Stomach smooth muscle (tissue), 2 donors: Measurements from ENCODE around the gene MYH14.

Experiments used
- H3K27ac ChIP-seq: one replicate; pipeline ENCODE4 v1.7.0; 2013; ENCODE audit warnings: mild to moderate bottlenecking, low read length, inconsistent platforms
- H3K27me3 ChIP-seq, 2 donors: one replicate each; pipeline ENCODE4 v1.7.0; 2013; ENCODE audit warnings: low read length in 2 of 2; ENCODE audit not compliant: insufficient read depth in 2 of 2, control insufficient read depth in 1 of 2
- H3K36me3 ChIP-seq, 2 donors: one replicate each; pipeline ENCODE4 v1.7.0; 2013; ENCODE audit warnings: low read length in 2 of 2; ENCODE audit not compliant: control insufficient read depth in 2 of 2, insufficient read depth in 2 of 2
- H3K4me1 ChIP-seq: one replicate; pipeline ENCODE4 v1.7.0; 2013; ENCODE audit warnings: low read length; ENCODE audit not compliant: control insufficient read depth, insufficient read depth
- H3K4me3 ChIP-seq, 2 donors: one replicate each; pipeline ENCODE4 v1.7.0; 2013; ENCODE audit warnings: low read length in 2 of 2
- H3K9ac ChIP-seq, 2 donors: one replicate each; pipeline ENCODE4 v1.7.0; 2013; ENCODE audit warnings: low read length in 2 of 2, mild to moderate bottlenecking in 1 of 2
- H3K9me3 ChIP-seq, 2 donors: one replicate each; pipeline ENCODE4 v1.7.0; 2013; ENCODE audit warnings: low read length in 2 of 2; ENCODE audit not compliant: control insufficient read depth in 2 of 2
- donor health status: healthy.
- donor health status: Pancreatic carcinoma.

MYH14 gene

GRCh38 chr19:50203281-50204080 lies at the start of gene MYH14:
Gene MYH14, plus strand, starts transcription at chr19:50203622. Its CDS starts 6,744 bp downstream, at chr19:50210366.
- H3K4me3 ChIP-seq, result peak within 1 kb of the TSS; percentile 40 to 57
- peak within 1 kb of the TSS in 1 of 2 donors; percentile 14 for H3K9ac ChIP-seq
- H3K27ac ChIP-seq, result no peak within 1 kb of the TSS
- H3K36me3 ChIP-seq, result no peaks in the 10 kb centered on the region
- H3K27me3 ChIP-seq, result peaks cover 38 to 45% of the 10 kb centered on the region in 2 donors
- H3K4me1 ChIP-seq, result peaks cover 15% of the 10 kb centered on the region
- H3K9me3 ChIP-seq, result no peaks in the 10 kb centered on the region

GRCh38 chr19:50154529-50154928 lies 48.9 kb upstream of the MYH14 start:
- no peak overlapping the region for H3K9ac ChIP-seq
- H3K36me3 ChIP-seq, result no peaks in the 10 kb centered on the region
- H3K9me3 ChIP-seq, result peaks cover 10 to 15% of the 10 kb centered on the region in 2 donors
- no peak overlapping the region for H3K27ac ChIP-seq
- H3K4me3 ChIP-seq, result no peak overlapping the region
- no peaks in the 10 kb centered on the region for H3K4me1 ChIP-seq
- peaks cover 0 to 2% of the 10 kb centered on the region in 2 donors for H3K27me3 ChIP-seq

DNA sequence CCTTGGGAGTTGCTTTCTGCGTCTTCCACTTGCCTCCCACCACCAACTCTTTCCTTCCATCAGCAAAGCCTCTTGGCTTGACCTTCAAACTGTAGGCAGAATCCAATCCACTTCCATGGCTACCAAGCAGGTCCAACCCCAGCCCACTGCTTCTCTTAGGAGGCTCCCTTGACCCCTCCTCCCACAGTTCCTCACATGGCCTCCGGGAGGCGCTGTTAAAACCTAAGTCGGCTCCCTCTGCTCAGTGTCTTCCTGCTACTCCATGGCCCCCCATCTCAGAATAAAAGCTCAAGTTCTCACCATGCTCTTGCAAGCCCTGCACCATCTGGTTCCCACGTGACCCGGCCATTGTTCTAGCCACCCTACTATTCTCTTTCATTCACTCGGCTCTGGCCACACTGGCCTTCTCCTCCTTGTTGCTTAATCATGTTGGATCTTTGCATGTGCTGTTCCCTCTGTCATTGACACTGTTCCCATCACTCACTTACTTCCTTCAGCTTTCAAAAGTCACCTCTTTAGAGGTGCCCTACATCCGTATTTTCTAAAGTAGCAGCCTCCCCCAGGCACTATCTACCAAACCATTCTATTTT lies 47.8 kb upstream of the MYH14 start:
- no peaks in the 10 kb centered on the region for H3K36me3 ChIP-seq
- no peak overlapping the region for H3K4me3 ChIP-seq
- no peak overlapping the region for H3K27ac ChIP-seq
- no peak overlapping the region for H3K9ac ChIP-seq
- H3K9me3 ChIP-seq, result peaks cover 11 to 17% of the 10 kb centered on the region in 2 donors
- no peaks in the 10 kb centered on the region for H3K4me1 ChIP-seq
- peaks cover 0 to 2% of the 10 kb centered on the region in 2 donors for H3K27me3 ChIP-seq

- H3K36me3 ChIP-seq, result no peaks in the 10 kb centered on the region
- no peak overlapping the region for H3K27ac ChIP-seq
- H3K4me1 ChIP-seq, result no peaks in the 10 kb centered on the region
- peaks cover 11 to 17% of the 10 kb centered on the region in 2 donors for H3K9me3 ChIP-seq
- peaks cover 2 to 5% of the 10 kb centered on the region in 2 donors for H3K27me3 ChIP-seq
- no peak overlapping the region for H3K4me3 ChIP-seq
- H3K9ac ChIP-seq, result no peak overlapping the region
Observed at GRCh38 chr19:50158577-50158976, 44.8 kb upstream of the MYH14 start.

- no peaks in the 10 kb centered on the region for H3K4me1 ChIP-seq
- peaks cover 2 to 5% of the 10 kb centered on the region in 2 donors for H3K27me3 ChIP-seq
- H3K9me3 ChIP-seq, result peaks cover 11 to 17% of the 10 kb centered on the region in 2 donors
- H3K36me3 ChIP-seq, result no peaks in the 10 kb centered on the region
- H3K9ac ChIP-seq, result no peak overlapping the region
- H3K27ac ChIP-seq, result no peak overlapping the region
- H3K4me3 ChIP-seq, result no peak overlapping the region
Observed at GRCh38 chr19:50159078-50159477, 44.3 kb upstream of the MYH14 start.

DNA sequence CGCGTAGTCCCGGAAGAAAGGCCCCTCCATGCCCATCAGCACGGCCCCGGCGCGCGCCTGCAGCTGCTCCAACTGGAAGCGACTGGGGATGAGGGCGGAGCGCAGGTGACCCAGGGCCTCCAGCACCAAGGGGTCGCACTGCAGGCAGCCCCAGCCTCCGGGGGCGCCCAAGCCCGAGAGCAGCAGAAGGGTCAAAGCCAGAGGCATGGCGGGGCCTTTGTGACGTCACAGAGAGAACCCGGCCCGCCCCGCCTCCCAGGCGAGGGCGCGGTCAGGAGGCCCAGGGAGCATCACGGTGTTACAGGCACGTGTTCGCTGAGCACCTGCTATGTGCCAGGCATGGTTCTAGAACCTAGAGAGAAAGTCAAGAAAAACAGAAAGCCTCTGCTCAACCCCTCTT lies 40.4 kb upstream of the MYH14 start, which contains the start of gene IZUMO2:
Gene IZUMO2 (minus strand): TSS at position 294 of the 400 bp plus-strand sequence. CDS start 87 bp downstream, at position 207.
- Histone ChIP-seq H3K36me3 (no peaks in the 10 kb centered on the region), H3K9me3 (peaks cover 11 to 15% of the 10 kb centered on the region in 2 donors), H3K27ac (no peak within 1 kb of the TSS), H3K4me3 (no peak within 1 kb of the TSS), H3K4me1 (no peaks in the 10 kb centered on the region), H3K27me3 (peaks cover 5 to 8% of the 10 kb centered on the region in 2 donors), H3K9ac (no peak within 1 kb of the TSS)

GRCh38 chr19:50167314-50167721 lies 36.1 kb upstream of the MYH14 start:
- H3K9ac ChIP-seq, result no peak overlapping the region
- H3K27ac ChIP-seq, result no peak overlapping the region
- H3K4me1 ChIP-seq, result no peaks in the 10 kb centered on the region
- no peaks in the 10 kb centered on the region for H3K9me3 ChIP-seq
- no peak overlapping the region for H3K4me3 ChIP-seq
- peaks cover 5 to 10% of the 10 kb centered on the region in 2 donors for H3K27me3 ChIP-seq
- no peaks in the 10 kb centered on the region for H3K36me3 ChIP-seq

- Histone ChIP-seq H3K36me3 (no peaks in the 10 kb centered on the region), H3K4me3 (no peak overlapping the region), H3K4me1 (no peaks in the 10 kb centered on the region), H3K27ac (no peak overlapping the region), H3K9ac (no peak overlapping the region), H3K27me3 (peaks cover 0 to 7% of the 10 kb centered on the region in 2 donors), H3K9me3 (peaks cover 0 to 7% of the 10 kb centered on the region in 2 donors)
Observed at GRCh38 chr19:50171752-50172151, 31.7 kb upstream of the MYH14 start.

- Histone ChIP-seq H3K36me3 (no peaks in the 10 kb centered on the region), H3K27ac (no peak overlapping the region), H3K9ac (no peak overlapping the region), H3K4me1 (no peaks in the 10 kb centered on the region), H3K9me3 (peaks cover 0 to 7% of the 10 kb centered on the region in 2 donors), H3K4me3 (no peak overlapping the region), H3K27me3 (peaks cover 0 to 2% of the 10 kb centered on the region in 2 donors)
Observed at GRCh38 chr19:50172726-50173125, 30.7 kb upstream of the MYH14 start.

GRCh38 chr19:50173127-50173526 lies 30.3 kb upstream of the MYH14 start:
- no peak overlapping the region for H3K27ac ChIP-seq
- no peaks in the 10 kb centered on the region for H3K36me3 ChIP-seq
- no peak overlapping the region for H3K4me3 ChIP-seq
- H3K9me3 ChIP-seq, result peaks cover 0 to 7% of the 10 kb centered on the region in 2 donors
- peaks cover 0 to 2% of the 10 kb centered on the region in 2 donors for H3K27me3 ChIP-seq
- H3K4me1 ChIP-seq, result no peaks in the 10 kb centered on the region
- no peak overlapping the region for H3K9ac ChIP-seq
